Mammary epithelial cell (primary cell): Measurements from ENCODE around the gene ART1.

Experiments
- EZH2 ChIP-seq: IDR thresholded peaks from 2 replicates; pipeline ENCODE4 v1.6.1; 2012; ENCODE audit warnings: low read length, inconsistent platforms, borderline replicate concordance
- TF ChIP-seq, protein P1 (sequence below), 2 donors: IDR thresholded peaks in 1 of 2; conservative IDR thresholded peaks in 1 of 2; 2 replicates each; pipeline ENCODE4 v1.5.1; 2011 to 2012; ENCODE audit warnings: inconsistent platforms in 2 of 2, low read length in 2 of 2, mild to moderate bottlenecking in 2 of 2, control low read depth in 1 of 2, low read depth in 1 of 2; ENCODE audit not compliant: insufficient read depth in 1 of 2; ENCODE audit errors: extremely low read depth in 1 of 2

DNA sequence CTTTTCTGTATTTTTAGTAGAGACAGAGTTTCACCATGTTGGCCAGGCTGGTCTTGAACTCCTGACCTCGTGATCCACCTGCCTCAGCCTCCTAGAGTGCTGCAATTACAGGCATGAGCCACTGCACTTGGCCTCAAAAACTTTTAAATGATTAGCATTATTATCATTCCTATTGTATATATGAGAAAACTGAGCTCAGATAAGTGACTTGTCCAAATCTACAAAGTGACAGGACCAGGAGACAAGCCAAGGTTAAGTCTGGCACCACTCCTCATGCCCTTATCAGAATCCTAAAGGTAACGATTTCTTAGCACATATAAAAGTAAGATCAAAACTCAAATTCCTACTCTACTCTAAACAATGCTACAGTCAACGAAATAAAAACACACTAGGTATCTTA is 58.5 kb downstream of the ART1 start:
- TF ChIP-seq, protein P1, sequence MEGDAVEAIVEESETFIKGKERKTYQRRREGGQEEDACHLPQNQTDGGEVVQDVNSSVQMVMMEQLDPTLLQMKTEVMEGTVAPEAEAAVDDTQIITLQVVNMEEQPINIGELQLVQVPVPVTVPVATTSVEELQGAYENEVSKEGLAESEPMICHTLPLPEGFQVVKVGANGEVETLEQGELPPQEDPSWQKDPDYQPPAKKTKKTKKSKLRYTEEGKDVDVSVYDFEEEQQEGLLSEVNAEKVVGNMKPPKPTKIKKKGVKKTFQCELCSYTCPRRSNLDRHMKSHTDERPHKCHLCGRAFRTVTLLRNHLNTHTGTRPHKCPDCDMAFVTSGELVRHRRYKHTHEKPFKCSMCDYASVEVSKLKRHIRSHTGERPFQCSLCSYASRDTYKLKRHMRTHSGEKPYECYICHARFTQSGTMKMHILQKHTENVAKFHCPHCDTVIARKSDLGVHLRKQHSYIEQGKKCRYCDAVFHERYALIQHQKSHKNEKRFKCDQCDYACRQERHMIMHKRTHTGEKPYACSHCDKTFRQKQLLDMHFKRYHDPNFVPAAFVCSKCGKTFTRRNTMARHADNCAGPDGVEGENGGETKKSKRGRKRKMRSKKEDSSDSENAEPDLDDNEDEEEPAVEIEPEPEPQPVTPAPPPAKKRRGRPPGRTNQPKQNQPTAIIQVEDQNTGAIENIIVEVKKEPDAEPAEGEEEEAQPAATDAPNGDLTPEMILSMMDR (conservative IDR thresholded peaks at IDR 0.05 in 1 of 2, IDR thresholded peaks at IDR 0.05 in 1 of 2; ENCODE audit: extremely low read depth in 1 of 2, insufficient read depth in 1 of 2, low read depth in 1 of 2, low read length in 2 of 2): no peak
- no peak for TF ChIP-seq EZH2
